NCI-H748 treated with DMSO at 0.1 percent for 48 hours (cell line): Measurements from ENCODE around the gene GSK3A.
A peak's percentile ranks its signal among the peaks of the same experiment; 100 is the strongest.

ENCODE experiments used
- DNase-seq: peaks from one replicate; lab custom pipeline; 2025; lab: John Stamatoyannopoulos, UW

The GSK3A gene

DNA sequence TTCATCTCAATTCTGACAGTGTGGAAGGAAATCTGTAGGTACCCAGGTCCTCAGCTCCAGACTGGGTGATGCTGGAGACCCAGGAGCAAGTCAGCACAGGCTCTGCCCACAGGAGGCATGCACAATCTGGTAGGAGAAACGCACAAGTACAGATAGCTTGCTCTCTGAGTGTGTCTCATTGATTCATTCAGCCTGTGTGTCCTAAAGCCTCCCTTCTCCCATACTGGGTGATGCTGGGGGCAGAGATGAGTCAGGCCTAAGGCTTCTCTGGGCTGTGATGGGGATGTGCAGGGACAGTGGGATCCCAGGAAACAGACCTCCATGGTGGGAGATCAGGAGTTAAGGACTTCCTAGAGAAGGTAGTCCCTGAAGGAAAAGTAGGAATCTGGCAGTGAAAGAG is 15.5 kb downstream of the GSK3A start:
- no peak for DNase-seq

GRCh38 chr19:42225718-42226292 is 16.6 kb downstream of the GSK3A start:
- DNase-seq = no peak

GRCh38 chr19:42224940-42225717 is 17.3 kb downstream of the GSK3A start:
- DNase-seq = no peak

DNA sequence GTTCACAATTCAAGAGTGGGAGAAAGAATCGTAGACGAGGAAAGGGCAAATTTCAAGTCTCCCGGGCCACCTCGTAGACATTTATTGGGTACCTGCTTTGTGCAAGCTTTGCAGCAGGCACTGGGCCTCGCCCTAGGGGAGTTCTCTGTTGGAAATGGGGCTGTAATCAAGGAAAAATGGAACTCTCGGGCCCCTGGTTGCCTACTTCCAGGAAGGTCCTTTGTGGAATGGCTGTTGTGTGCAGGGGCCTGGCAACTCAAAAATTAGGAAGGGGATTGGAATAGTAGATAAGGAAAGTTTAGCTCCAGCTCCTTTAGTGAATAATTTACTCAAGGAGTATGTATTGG is 21.7 kb downstream of the GSK3A start:
- no peak for DNase-seq

DNA sequence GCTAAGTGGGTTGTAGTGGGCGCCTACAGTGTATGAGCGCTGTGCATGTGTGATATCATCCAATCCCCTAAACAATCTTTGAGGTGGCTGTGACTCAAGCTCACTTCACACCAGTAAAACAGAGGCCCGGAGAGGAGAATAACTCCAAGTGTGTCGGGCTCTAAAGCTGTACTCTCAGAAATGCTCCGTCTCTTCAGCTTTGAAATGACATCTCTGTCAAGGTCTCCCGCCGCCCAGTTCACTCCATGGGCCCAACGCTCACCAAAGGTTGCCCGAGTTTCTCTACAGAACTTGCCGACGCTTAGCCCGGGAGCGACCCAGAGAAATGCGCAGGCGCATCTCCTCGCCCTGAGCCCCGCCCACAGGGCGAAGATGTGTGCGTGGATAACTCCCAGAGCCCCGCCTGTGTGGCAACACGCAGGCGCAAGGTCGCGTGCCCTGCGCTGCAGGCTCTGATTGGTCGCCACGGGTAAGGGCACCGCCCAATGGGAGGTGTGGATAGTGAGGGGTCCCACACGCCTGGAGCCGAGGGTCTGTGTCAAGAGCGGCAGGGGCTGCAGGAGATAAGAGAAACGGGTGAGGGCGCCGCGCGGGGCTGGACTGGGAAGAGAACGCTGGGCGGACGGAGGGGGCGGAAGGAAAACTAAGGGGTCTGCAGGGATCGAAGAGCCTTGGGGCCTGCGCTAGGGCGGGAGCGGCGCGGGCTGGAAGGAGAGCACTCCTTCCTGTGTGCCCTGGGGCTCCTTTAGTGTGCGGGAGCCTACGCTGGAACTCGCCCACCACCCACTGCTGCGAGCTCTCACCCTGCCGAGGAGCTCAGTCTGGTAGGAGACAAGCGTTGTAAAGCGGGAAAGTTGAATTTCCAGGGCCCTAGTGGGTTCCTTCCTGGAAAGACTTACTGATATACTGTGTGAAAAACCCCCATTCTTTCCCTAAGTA is 22.3 kb downstream of the GSK3A start, which contains the start of gene ZNF526:
Gene ZNF526, plus strand, starts transcription at position 501 of the 939 bp plus-strand sequence. CDS start 4,092 bp downstream, outside the sequence.
- DNase-seq = peak; percentile 95

DNA sequence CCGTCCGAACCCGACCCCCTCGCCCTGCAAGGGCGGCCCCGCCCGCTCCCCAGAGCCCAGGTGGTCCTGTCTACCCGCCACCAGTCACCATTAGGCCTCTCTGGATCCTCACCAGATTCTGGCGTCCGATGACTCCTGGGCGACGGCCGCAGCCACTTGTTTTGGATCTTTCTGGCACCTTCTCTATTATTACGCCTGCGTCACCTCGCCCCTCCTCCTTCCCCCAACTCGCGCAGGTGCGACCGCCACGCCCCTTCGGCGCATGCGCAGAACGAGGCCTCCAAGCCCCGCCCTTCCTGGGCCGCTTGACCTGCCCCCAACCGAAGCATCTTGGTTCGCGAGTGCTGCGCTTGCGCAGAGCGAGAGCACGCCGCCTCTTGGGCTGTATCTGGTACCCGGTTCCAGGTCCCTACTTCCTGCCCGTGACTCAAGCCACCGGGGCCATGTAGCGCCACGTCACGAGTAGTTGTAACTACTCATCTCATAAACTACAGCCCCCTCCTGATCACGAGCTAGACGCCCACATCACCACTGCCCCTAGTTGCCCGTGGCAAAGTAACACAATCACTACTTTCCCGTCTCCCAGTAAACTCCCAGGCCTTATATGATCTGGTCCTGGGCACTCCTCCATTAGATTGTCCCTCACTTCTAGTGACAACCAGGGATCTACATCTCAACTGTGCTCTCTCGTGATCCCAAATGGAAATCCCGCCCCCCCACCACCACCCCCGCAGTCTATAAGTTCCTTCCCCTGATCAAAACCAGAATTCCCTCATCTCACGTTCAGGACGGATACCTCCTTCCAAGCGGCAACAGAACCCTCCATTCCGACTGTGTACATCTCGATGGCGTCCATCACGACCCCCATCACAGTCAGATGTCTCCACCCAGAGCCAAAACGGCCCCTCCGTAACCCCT is 24.6 kb downstream of the GSK3A start, which contains the start of gene DEDD2:
Gene DEDD2, minus strand, starts transcription at position 158 of the 918 bp plus-strand sequence. CDS start 670 bp downstream, outside the sequence.
- peak; percentile 98 for DNase-seq

GRCh38 chr19:42216653-42217519 is 25.5 kb downstream of the GSK3A start:
- peak; percentile 37 for DNase-seq

DNA sequence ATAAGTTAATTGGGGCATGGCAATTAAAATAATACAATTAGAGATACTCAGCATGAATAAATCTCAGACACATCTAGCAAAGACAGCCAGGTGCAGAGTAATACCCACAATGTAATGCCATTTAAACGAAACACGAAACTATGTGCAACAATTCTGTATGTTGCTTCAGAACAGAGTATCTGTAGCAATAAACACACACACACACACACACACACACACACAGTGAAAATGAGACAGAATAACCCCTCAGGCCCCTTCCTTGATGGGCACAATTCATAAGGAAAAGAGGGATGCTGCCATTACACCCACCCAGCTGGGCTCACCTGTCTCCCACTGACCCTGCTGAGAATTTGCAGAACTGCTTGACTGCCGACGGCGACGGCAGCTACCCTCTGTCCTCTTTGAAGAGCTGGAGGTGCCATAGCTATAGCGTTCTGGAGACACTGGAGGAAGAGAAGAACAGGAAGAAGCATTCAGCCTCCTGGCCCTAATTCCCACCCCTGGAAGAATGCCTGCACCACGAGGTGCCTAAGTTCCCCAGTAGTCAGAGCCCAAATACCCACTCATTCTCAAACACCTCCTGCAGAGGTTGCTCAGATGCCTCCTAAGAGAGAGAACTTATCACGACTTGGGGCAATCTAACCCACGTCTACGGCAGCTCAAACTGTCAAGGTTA is 27.5 kb downstream of the GSK3A start:
- DNase-seq = no peak

DNA sequence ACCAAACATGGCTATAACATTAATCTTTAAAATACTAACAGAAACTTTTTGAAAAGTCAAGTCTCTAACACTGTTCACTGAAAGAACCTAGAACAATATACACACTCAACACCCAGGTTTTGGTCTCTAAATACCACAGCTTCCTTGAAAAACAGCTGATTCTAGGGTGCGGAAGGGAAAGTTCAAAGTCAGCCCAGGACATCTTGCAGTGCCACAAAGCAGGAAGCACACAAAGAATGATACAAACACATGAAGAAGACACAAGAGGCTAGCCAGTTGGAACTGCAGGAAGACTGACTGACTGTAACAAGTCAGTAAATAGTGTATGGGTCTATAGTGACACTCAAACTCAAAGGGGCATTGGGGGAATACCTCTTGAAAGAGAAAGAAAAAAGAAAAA is 29.5 kb downstream of the GSK3A start:
- no peak for DNase-seq

DNA sequence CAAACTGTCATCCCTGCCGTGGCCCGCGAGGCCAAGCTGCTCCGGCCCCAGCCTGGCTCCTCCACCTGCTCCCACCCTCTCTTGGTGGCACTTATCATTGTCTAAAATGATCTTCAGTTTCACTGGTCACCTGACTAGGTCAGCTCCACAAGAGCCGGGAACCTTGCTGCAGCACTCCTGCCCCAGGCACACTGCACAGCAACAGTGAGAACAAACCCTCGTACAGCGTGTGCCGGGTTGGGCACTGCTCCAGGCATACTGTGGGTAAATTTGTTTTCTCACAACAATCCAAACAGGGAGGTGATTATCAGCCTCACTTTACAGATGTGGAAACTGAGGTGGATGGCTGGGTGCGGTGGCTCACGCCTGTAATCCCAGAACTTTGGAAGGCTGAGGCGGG is 33.8 kb downstream of the GSK3A start:
- DNase-seq = no peak

DNA sequence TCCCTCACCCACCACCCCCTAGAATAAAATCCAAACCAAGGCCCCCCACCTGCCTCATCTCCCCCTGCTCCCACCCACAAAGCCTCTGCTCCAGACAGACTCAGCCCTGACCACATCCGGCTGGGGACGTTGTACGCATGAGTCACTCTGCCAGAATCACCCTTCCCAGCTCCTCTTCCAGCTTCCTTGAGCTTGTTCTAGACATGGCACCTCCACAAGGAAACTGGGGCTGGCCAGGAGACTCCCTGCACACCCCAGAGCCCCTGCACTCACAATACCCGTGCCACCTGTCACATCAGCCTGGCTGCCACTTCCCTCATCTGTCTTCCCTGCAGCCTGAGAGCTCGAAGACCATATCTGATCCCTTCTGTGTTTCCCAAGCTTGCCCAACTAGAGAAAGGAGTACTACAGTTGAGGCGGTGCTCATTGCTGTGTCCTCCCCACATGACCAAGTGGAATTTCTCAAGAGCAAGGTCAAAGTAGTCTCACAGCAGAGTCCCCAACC is 34.6 kb downstream of the GSK3A start:
- no peak for DNase-seq

DNA sequence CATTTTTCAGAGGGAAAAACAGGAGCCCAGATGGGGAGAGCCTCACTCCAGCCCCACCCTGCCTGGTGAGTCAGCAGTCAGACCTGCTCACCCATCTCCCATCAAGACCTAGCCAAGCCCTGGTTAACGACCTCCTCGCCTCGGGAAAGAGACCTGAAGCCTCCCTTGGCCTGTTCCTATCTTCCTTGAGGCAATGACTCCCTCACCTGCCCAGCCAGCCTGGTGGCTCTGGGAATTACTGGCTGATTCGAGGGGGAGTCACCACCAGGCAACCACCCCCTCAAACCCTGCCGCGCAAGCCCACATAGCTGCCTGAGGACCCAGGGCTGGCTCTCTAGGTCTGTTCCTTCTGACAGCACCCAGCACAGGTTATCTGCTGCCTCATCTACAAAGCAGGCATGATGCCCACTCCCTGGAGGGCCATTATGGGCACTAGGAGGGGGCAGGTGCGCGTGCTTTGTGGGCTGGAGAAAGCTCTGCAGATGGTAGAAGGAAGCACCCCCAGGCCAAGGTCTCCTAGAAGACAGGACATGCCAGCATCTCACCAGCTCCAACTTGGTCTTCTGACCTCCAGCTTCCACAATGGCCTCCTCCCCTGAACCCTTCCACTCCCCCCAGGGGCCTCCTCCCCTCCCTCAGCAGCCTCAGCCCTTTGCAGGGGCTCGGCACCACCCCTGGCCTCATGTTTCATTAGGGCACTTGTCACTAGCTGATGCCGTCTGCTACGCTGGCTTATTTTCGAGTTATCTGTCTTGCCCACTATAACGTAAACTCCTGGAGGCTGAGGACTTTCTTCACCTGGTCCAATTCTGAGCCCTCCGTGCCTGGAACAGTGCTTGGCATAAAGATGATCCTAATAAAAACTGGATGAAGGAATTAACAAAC is 35.3 kb downstream of the GSK3A start:
- DNase-seq = no peak

GRCh38 chr19:42204664-42205063 is 37.7 kb downstream of the GSK3A start:
- DNase-seq = no peak

DNA sequence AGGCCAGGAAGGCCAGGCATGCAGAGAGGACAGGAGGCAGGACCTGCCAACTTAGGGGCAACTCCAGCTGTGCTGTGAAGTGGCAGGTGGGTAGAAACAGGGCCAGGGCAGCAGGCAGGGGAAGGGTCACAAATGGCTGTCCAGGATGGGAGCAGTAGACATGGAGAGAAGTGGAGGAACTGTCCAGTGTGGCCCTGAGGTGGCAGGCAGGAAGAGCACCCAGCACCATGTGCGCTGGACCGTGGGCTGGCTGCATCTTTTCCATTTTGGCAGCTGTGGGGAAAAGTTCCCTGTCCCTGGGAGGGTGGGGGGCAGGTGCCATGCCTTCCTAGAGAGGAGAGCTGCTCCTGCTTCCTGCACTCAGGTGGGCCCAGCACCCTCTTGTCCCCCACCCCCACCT is 38.7 kb downstream of the GSK3A start:
- no peak for DNase-seq

- DNase-seq = no peak
Measured at GRCh38 chr19:42202290-42202880, 40.0 kb downstream of the GSK3A start.

DNA sequence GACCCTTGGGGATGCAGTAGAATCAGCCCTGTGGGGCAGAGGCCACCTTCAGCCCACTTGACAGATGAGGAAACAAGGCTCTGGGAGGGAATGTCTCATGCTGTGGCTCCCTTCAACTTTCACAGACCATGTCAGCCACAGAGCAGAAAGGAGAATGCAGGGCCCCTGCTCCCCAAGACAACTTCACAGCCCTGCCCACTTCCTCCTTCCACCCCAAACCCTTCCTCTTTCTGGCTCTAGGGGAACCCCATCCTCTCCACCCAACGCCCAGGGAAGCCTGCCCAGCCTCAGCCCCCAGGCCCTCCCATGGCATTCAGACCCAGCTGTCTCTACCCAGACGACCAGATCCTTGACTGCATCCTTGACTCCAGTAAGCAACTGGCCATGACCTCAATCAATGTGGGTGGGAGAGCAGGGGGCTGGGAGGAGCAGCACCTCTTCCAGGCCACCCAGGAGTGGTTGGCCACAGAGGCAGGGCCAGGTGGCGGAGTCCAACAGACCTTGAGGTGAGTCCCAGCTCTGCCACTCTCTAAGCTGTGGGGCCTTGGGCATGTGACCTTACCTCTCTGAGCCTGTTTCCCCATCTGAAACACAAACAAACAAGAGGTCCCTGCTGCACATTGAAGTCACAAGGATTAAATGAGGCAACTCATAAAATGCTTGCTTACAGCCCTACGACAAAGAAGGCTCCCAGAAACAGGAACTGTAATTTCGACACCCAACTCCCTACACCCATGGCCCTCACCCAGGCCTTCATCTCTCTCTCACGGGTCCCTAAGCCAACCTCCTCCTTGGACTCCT is 40.7 kb downstream of the GSK3A start:
- DNase-seq = no peak

- DNase-seq = no peak
Measured at GRCh38 chr19:42200116-42200715, 42.2 kb downstream of the GSK3A start.
